PC-9 (cell line): Measurements from ENCODE around the gene TMEM263. TPM values are rescaled to one million over a fixed set of nuclear protein-coding genes. Genes with fewer than 3 reads are reported as not detected.
"Not testable (repeated sequence)": the region's sequence is repeated elsewhere in the genome, so short reads cannot be mapped to it uniquely, and the experiment has no call there.

Experiments
- BruUV-seq: library from RNA; stranded (reverse); fragments of 400-500 nt; replicated peaks from 2 replicates; lab custom pipeline; 2021; lab: Mats Ljungman, UMichigan
- CTCF ChIA-PET: fragments of 300-600 bp; sonication (Branson Sonifier 250); formaldehyde crosslinking; loops from one replicate; lab custom pipeline; 2022; ENCODE audit warnings: antibody characterized with exemption; lab: Charles Lee
- POLR2A ChIA-PET: fragments of 300-600 bp; sonication (Branson Sonifier 250); formaldehyde crosslinking; loops from one replicate; lab custom pipeline; 2022; ENCODE audit warnings: antibody characterized with exemption; ENCODE audit not compliant: unreplicated experiment; lab: Charles Lee
- DNase-seq, 2 experiments: peaks; one replicate each; pipeline versions ENCODE4 v3.0.0 to v3.0.0-alpha.2; 2015 to 2022; ENCODE audit warnings: mixed read lengths in 1 of 2
- H2AFZ ChIP-seq: fragments of 200-600 bp; sonication (generic); 2 replicates; pipeline ENCODE4 v1.8.1; 2017; ENCODE audit warnings: antibody characterized with exemption
- H3F3A ChIP-seq: fragments of 200-600 bp; sonication (generic); 2 replicates; pipeline ENCODE4 v1.8.1; 2017; ENCODE audit warnings: antibody characterized with exemption, mild to moderate bottlenecking, low read depth; ENCODE audit not compliant: insufficient read depth
- H3K27ac ChIP-seq: fragments of 200-600 bp; sonication (generic); 2 replicates; pipeline ENCODE4 v1.6.1; 2016; ENCODE audit warnings: mixed run types
- H3K27me3 ChIP-seq: fragments of 200-600 bp; sonication (generic); 2 replicates; pipeline ENCODE4 v1.6.1; 2016; ENCODE audit warnings: low read depth, mixed run types; ENCODE audit not compliant: insufficient read depth
- H3K36me3 ChIP-seq: fragments of 200-600 bp; sonication (generic); 2 replicates; pipeline ENCODE4 v1.6.1; 2016; ENCODE audit warnings: low read depth, mixed run types
- H3K4me1 ChIP-seq: fragments of 200-600 bp; sonication (generic); replicated peaks from 2 replicates; pipeline ENCODE4 v1.6.1; 2016; ENCODE audit warnings: mixed run types; ENCODE audit not compliant: insufficient read depth
- H3K4me2 ChIP-seq: fragments of 200-600 bp; sonication (generic); 2 replicates; pipeline ENCODE4 v1.6.1; 2017; ENCODE audit warnings: mixed run types
- H3K4me3 ChIP-seq: fragments of 200-600 bp; sonication (generic); 2 replicates; pipeline ENCODE4 v1.6.1; 2016; ENCODE audit warnings: mixed run types
- H3K79me2 ChIP-seq: fragments of 200-600 bp; sonication (generic); 2 replicates; pipeline ENCODE4 v1.6.1; 2017; ENCODE audit warnings: low read depth, mixed run types
- H3K9me2 ChIP-seq: fragments of 200-600 bp; sonication (generic); 2 replicates; pipeline ENCODE4 v1.8.1; 2017; ENCODE audit warnings: mild to moderate bottlenecking; ENCODE audit not compliant: insufficient read depth
- H3K9me3 ChIP-seq: fragments of 200-600 bp; sonication (generic); 2 replicates; pipeline ENCODE4 v1.8.1; 2016; ENCODE audit warnings: low read depth; ENCODE audit not compliant: insufficient read depth
- H4K20me1 ChIP-seq: fragments of 200-600 bp; sonication (generic); 2 replicates; pipeline ENCODE4 v1.8.1; 2017; ENCODE audit not compliant: insufficient read depth
- EZH2 ChIP-seq: fragments of 200-600 bp; sonication (generic); IDR thresholded peaks from 2 replicates; pipeline ENCODE4 v1.8.0; 2017; ENCODE audit warnings: antibody characterized with exemption, low read depth
- intact Hi-C: fragments of 100-400 bp; cut with micrococcal nuclease; formaldehyde crosslinking; loops from one replicate; pipeline ENCODE4 v1.10.0; 2022; ENCODE audit not compliant: unreplicated experiment
- total RNA-seq: library from RNA; stranded (reverse); gene quantifications from 2 replicates; pipeline ENCODE4 v1.2.3, GENCODE V29; 2021
- TF ChIP-seq, protein P1 (sequence below): fragments of 200-600 bp; sonication (generic); conservative IDR thresholded peaks from 2 replicates; pipeline ENCODE4 v1.6.1; 2017; ENCODE audit warnings: mixed run types, antibody characterized with exemption, mild to moderate bottlenecking, moderate library complexity

TMEM263 gene
- total RNA-seq, 1 experiment from 2014 or later, result 33.2 TPM

- CTCF ChIA-PET, result interaction anchor here (2.1 kb wide), 1 partner anchor 27 kb away, joined by 5 read pairs; no protein-coding TSS in a partner anchor
- Histone ChIP-seq H3F3A (no peaks in the 10 kb centered on the region), H3K4me3 (peak within 1 kb of the TSS; percentile 74), H3K79me2 (no peaks in the 10 kb centered on the region), H3K4me1 (peaks cover 12% of the 10 kb centered on the region), H3K4me2 (peak within 1 kb of the TSS; percentile 87), H3K36me3 (no peaks in the 10 kb centered on the region), H2AFZ (peak within 1 kb of the TSS; percentile 96), H3K9me2 (no peaks in the 10 kb centered on the region), H3K9me3 (no peaks in the 10 kb centered on the region), H3K27ac (no peak within 1 kb of the TSS), H3K27me3 (no peaks in the 10 kb centered on the region), H4K20me1 (no peaks in the 10 kb centered on the region)
- POLR2A ChIA-PET, result interaction anchor here (0.6 kb wide), 3 partner anchors 20 to 46 kb away, joined by 3 to 9 read pairs (median 4); partner anchors contain the start of gene TMEM263
- TF ChIP-seq EZH2, result no peak
- TF ChIP-seq, protein P1, sequence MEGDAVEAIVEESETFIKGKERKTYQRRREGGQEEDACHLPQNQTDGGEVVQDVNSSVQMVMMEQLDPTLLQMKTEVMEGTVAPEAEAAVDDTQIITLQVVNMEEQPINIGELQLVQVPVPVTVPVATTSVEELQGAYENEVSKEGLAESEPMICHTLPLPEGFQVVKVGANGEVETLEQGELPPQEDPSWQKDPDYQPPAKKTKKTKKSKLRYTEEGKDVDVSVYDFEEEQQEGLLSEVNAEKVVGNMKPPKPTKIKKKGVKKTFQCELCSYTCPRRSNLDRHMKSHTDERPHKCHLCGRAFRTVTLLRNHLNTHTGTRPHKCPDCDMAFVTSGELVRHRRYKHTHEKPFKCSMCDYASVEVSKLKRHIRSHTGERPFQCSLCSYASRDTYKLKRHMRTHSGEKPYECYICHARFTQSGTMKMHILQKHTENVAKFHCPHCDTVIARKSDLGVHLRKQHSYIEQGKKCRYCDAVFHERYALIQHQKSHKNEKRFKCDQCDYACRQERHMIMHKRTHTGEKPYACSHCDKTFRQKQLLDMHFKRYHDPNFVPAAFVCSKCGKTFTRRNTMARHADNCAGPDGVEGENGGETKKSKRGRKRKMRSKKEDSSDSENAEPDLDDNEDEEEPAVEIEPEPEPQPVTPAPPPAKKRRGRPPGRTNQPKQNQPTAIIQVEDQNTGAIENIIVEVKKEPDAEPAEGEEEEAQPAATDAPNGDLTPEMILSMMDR, result no peak
- intact Hi-C loops, result loop anchor here (2.0 to 10.0 kb wide), 2 partner anchors 32 to 108 kb away; partner anchors contain the start of genes CRY1 and TMEM263
- peak; percentile 86 to 89 for DNase-seq
- no TSS peak for BruUV-seq
These were observed 31.1 kb downstream of the TMEM263 start, which contains the start of gene MTERF2 for GRCh38 chr12:106986625-106987389. TSS of gene MTERF2 (minus strand) at chr12:106987146. CDS start at chr12:106978714, 8,432 bp downstream.

DNA sequence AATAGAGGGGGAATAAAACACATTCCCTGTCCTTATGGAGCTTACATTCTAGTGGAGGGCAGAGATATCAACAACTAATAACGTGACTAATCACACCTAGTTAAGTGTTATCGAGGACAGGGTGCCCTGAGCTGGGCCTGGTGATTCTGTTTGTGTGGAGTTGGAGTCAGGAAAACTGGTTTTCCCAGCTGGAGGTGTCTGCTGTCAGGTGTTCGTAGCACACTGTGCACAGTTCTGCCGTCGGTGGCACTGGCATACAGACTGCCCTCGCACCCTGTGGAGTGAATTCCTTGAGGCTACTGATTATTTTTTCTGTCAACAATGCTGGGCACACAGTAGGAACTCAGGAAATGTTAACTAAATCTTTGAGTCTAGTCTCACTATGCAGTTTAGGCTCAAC is 32.1 kb downstream of the TMEM263 start:
- ChIA-PET CTCF (interaction anchor here (0.5 to 2.1 kb wide), 2 partner anchors 26 to 597 kb away, joined by 3 to 5 read pairs; no protein-coding TSS in a partner anchor), POLR2A (interaction anchor here (0.6 kb wide), 1 partner anchor 45 kb away, joined by 4 read pairs; no protein-coding TSS in a partner anchor)
- intact Hi-C loops, result loop anchor here (2.0 to 10.0 kb wide), 2 partner anchors 33 to 107 kb away; partner anchors contain the start of genes CRY1 and TMEM263
- no peak for DNase-seq
- Histone ChIP-seq H3K4me1 (peaks cover 12% of the 10 kb centered on the region), H3K4me2 (peak overlapping the region; percentile 87), H3K4me3 (peak overlapping the region; percentile 74; the same call in 1 of the 2 replicates), H3K27me3 (no peaks in the 10 kb centered on the region), H2AFZ (peak overlapping the region; percentile 47; the same call in 1 of the 2 replicates), H4K20me1 (no peaks in the 10 kb centered on the region), H3K27ac (no peak overlapping the region), H3K36me3 (no peaks in the 10 kb centered on the region), H3F3A (no peaks in the 10 kb centered on the region), H3K79me2 (no peaks in the 10 kb centered on the region), H3K9me2 (no peaks in the 10 kb centered on the region), H3K9me3 (no peaks in the 10 kb centered on the region)
- no TSS peak for BruUV-seq
- TF ChIP-seq, protein P1, result no peak
- no peak for TF ChIP-seq EZH2

DNA sequence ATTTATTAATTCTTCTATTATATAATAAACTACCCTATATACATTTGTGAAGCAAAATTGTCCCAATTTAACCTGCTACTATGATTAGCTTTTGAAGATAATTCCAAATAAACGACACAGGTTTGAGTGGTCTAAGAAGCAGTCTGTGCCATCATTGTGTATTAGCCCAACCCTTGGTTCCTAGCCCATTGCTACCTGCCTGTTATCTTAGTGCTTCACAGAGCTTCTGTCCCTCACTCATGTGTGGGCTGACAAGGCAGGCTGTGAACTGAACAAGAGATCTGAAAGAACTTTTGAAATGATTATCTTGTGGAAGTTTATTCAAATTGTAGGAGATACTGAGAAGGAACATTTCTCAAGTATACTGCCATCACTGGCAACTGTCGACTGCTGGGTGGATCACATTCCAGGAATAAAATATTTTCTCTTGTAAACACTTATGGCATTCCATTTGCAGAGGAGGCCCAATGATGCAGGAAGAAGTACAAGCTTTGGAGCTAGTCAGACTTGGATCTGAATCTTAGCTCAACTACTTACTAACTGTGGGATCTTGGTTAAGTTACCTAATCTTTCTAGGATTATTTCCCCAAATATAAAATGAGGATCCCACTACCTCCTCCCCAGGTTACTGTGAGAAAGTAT is 39.0 kb downstream of the TMEM263 start:
- no peaks in the 10 kb centered on the region for H3F3A ChIP-seq
- no peaks in the 10 kb centered on the region for H3K4me1 ChIP-seq
- no peak overlapping the region for H3K4me3 ChIP-seq
- H3K27me3 ChIP-seq, result no peaks in the 10 kb centered on the region
- DNase-seq, result no peak
- no TSS peak for BruUV-seq
- TF ChIP-seq EZH2, result no peak
- TF ChIP-seq, protein P1, result no peak
- ChIA-PET POLR2A (interaction anchor here (0.6 kb wide), 2 partner anchors 38 to 412 kb away, joined by 5 to 9 read pairs; no protein-coding TSS in a partner anchor), CTCF (no interaction called here)
- H2AFZ ChIP-seq, result no peak overlapping the region
- no peaks in the 10 kb centered on the region for H3K9me3 ChIP-seq
- no peak overlapping the region for H3K4me2 ChIP-seq
- no peaks in the 10 kb centered on the region for H4K20me1 ChIP-seq
- no peaks in the 10 kb centered on the region for H3K9me2 ChIP-seq
- H3K27ac ChIP-seq, result no peak overlapping the region
- peaks cover 7% of the 10 kb centered on the region; the same call in 1 of the 2 replicates for H3K36me3 ChIP-seq
- intact Hi-C loops, result no loop called here
- H3K79me2 ChIP-seq, result no peaks in the 10 kb centered on the region

DNA sequence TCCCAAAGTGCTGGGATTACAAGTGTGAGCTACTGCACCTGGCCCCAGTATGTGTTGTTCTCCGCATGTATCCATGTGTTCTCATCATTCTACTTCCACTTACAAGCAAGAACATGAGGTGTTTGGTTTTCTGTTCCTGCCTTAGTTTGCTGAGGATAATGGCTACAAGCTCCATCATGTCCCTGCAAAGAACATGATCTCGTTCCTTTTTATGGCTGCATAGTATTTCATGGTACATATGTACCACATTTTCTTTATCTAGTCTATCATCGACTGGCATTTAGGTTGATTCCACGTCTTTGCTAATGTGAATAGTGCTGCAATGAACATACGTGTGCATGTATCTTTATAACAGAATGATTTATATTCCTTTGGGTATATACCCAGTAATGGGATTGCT is 40.4 kb downstream of the TMEM263 start:
- BruUV-seq, POLR2A ChIA-PET, H3K79me2 ChIP-seq, H3K4me3 ChIP-seq, DNase-seq, H4K20me1 ChIP-seq, H3K27ac ChIP-seq, H3K27me3 ChIP-seq, H3K9me3 ChIP-seq, intact Hi-C loops, CTCF ChIA-PET, H3K4me1 ChIP-seq, H3K4me2 ChIP-seq, H3F3A ChIP-seq, H2AFZ ChIP-seq, H3K36me3 ChIP-seq, H3K9me2 ChIP-seq: not testable (repeated sequence)
